ENCODE measurements around the gene GDPD4.

GRCh38 chr11:77223797-77224196 lies 77.7 kb downstream of the GDPD4 start:
- TF ChIP-seq REST (IDR thresholded peaks at IDR 0.05) (no peak), YY1 (IDR thresholded peaks at IDR 0.05) (no peak), ATF3 (IDR thresholded peaks at IDR 0.05) (no peak), CTCF (IDR thresholded peaks at IDR 0.05; ENCODE audit: low read depth, low read length, missing input control) (no peak), MAX (IDR thresholded peaks at IDR 0.05) (no peak), TAF1 (conservative IDR thresholded peaks at IDR 0.05) (no peak), RAD21 (IDR thresholded peaks at IDR 0.05) (no peak), GABPA (IDR thresholded peaks at IDR 0.05 in 1 of 2, conservative IDR thresholded peaks at IDR 0.05 in 1 of 2) (no peak), JUND (IDR thresholded peaks at IDR 0.05) (no peak), HNF4G (IDR thresholded peaks at IDR 0.05) (no peak), ZBTB33 (IDR thresholded peaks at IDR 0.05) (no peak)

All from liver (tissue), 3 donors.